DND-41 (cell line): ENCODE data around the gene PREP.

Source experiments
- CTCF ChIP-seq: IDR thresholded peaks from 2 replicates; pipeline ENCODE4 v1.5.1; 2012; ENCODE audit warnings: borderline replicate concordance, low read length, moderate library complexity, mild to moderate bottlenecking; ENCODE audit not compliant: poor library complexity, severe bottlenecking; ENCODE audit errors: extremely low read depth
- EZH2 ChIP-seq: IDR thresholded peaks from 3 replicates; pipeline ENCODE4 v1.6.1; 2012; ENCODE audit warnings: borderline replicate concordance, low read depth, mild to moderate bottlenecking, moderate library complexity, low read length, inconsistent platforms; ENCODE audit not compliant: severe bottlenecking

GRCh38 chr6:105243487-105243886, 159.4 kb downstream of the PREP start:
- TF ChIP-seq CTCF: no peak
- TF ChIP-seq EZH2: no peak
